Transverse colon (tissue), 4 donors: ENCODE results near the gene PACS2. TPM values are rescaled to one million over a fixed set of nuclear protein-coding genes. Genes with fewer than 3 reads are reported as not detected.

Source experiments
- DNase-seq: peaks from one replicate; pipeline ENCODE4 v3.0.0-alpha.2; 2019
- H3K27ac ChIP-seq, 4 donors: fragments of 200-600 bp; sonication (generic); 2 replicates each; pipeline ENCODE4 v1.5.1; 2016 to 2018; ENCODE audit warnings: inconsistent platforms in 4 of 4
- H3K27me3 ChIP-seq: fragments of 200-600 bp; sonication (generic); 2 replicates; pipeline ENCODE4 v1.5.1; 2017; ENCODE audit warnings: inconsistent platforms
- H3K36me3 ChIP-seq, 4 donors: fragments of 200-600 bp; sonication (generic); 2 replicates each; pipeline ENCODE4 v1.5.1; 2017 to 2019; ENCODE audit warnings: inconsistent platforms in 4 of 4
- H3K4me1 ChIP-seq, 4 donors: fragments of 200-600 bp; sonication (generic); 2 replicates each; pipeline ENCODE4 v1.5.1; 2017 to 2020; ENCODE audit warnings: inconsistent platforms in 4 of 4
- H3K4me3 ChIP-seq, 4 donors: fragments of 200-600 bp; sonication (generic); 1 replicate in 1 of 4; 2 replicates in 3 of 4; pipeline versions ENCODE4 v1.5.1 to v1.6.1; 2017 to 2019; ENCODE audit warnings: inconsistent platforms in 4 of 4
- H3K9me3 ChIP-seq, 2 donors: fragments of 200-600 bp; sonication (generic); 2 replicates each; pipeline ENCODE4 v1.5.1; 2017 to 2019; ENCODE audit warnings: inconsistent platforms in 2 of 2
- EP300 ChIP-seq: sonication (generic); formaldehyde crosslinking; IDR thresholded peaks from one replicate; pipeline ENCODE4 v1.6.1; 2017; ENCODE audit warnings: antibody characterized with exemption, low read depth
- POLR2A ChIP-seq: fragments of 450-650 bp; IDR thresholded peaks from one replicate; pipeline ENCODE4 v1.6.1; 2016; ENCODE audit warnings: antibody characterized with exemption, mild to moderate bottlenecking, moderate library complexity
- POLR2AphosphoS5 ChIP-seq, 3 donors: sonication (generic); formaldehyde crosslinking; IDR thresholded peaks; one replicate each; pipeline ENCODE4 v1.6.1; 2016; ENCODE audit warnings: antibody characterized with exemption in 3 of 3
- WGBS, 2 donors: methylation state at CpG; one replicate each; pipeline ENCODE4 v1.1.5; 2018; ENCODE audit warnings: low coverage in 1 of 2; 5-methylcytosine and 5-hydroxymethylcytosine counted together
- in situ Hi-C, 4 donors: fragments of 200-750 bp; cut with MboI; loops; one replicate each; pipeline versions ENCODE4 v1.15.0 to v1.15.1; 2017; ENCODE audit warnings: low sequenced_read_pairs in 3 of 4, low pct_ligation_motif_present in 1 of 4, low pct_unique_long_range_greater_than_20kb in 1 of 4
- intact Hi-C: fragments of 100-400 bp; cut with DNase I; formaldehyde crosslinking; loops from one replicate; pipeline ENCODE4 v1.15.1; 2023; ENCODE audit warnings: low total_unique reads
- total RNA-seq, 4 donors: library from RNA; depleted of rRNA; stranded (reverse); fragments of >200 nt; gene quantifications; one replicate each; pipeline ENCODE4 v1.1.0, GENCODE V29; 2016
- TF ChIP-seq, protein P1 (sequence below), 5 experiments: fragments of 200-600 bp in 3 of 5; fragments of 450-650 bp in 2 of 5; sonication (generic) in 3 of 5; IDR thresholded peaks; 1 replicate in 2 of 5; 2 replicates in 3 of 5; pipeline ENCODE4 v1.5.1; 2016 to 2017; ENCODE audit warnings: antibody characterized with exemption in 5 of 5, inconsistent platforms in 3 of 5, mild to moderate bottlenecking in 2 of 5, moderate library complexity in 1 of 5

PACS2 gene
- total RNA-seq, 4 donors from 2014 or later: 63.0 to 249 (median 135) TPM

DNA sequence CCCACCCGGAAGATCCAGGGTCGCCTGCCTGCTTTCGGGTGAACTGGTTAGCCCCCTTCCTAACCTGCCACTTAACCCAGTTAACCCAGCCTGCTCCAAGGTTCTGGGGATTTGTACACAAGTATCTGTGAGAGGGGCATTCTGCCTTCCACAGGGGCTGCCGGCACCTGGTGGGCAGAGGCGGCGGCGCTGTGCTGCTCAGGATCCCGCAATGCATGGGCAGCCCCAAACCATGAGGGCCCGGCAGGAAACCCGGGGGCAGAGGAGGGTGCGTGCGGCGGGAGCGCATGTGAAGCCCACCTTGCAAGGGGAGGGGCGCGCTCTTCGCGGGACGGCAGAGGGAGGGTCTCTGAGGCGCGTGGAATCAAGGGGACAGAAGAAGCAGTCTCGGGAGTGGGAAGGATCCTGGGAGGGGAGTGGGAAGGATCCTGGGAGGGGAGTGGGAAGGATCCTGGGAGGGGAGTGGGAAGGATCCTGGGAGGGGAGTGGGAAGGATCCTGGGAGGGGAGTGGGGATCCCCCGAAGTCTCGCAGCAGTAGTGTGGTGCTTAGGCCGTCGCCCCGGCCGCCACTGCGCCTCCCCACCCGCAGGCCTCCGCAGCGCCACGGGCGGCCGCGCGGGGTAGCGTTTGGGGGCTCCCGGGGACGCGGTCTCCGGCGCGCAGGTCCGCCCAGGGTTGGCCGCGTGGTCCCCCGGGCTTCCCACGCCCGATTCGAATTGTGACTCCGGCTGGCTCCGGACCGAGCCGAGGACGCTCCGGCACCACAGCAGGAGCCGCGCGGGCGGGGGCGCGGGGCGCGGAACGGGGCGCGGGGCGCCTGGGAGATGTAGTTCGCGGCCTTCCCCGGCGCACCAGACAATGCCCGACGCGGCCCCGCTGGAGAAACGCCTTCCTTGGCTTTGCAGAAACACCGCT is 100.2 kb downstream of the PACS2 start:
- Histone ChIP-seq H3K27ac (peak overlapping the region; percentile 63 to 83 (median 74)), H3K27me3 (peaks cover 43% of the 10 kb centered on the region), H3K4me3 (peak overlapping the region; percentile 39 to 65 (median 56)), H3K4me1 (peaks cover 16 to 36% (median 30%) of the 10 kb centered on the region in 4 donors), H3K36me3 (no peaks in the 10 kb centered on the region), H3K9me3 (no peaks in the 10 kb centered on the region)
- 6% methylated on average over 42 of the region's 79 CpGs; no CpG with 5 or more reads in 1 of the 2 donors for WGBS, 2 donors
- intact Hi-C loops (no loop called here), in situ Hi-C loops (no loop called here)
- TF ChIP-seq, protein P1, sequence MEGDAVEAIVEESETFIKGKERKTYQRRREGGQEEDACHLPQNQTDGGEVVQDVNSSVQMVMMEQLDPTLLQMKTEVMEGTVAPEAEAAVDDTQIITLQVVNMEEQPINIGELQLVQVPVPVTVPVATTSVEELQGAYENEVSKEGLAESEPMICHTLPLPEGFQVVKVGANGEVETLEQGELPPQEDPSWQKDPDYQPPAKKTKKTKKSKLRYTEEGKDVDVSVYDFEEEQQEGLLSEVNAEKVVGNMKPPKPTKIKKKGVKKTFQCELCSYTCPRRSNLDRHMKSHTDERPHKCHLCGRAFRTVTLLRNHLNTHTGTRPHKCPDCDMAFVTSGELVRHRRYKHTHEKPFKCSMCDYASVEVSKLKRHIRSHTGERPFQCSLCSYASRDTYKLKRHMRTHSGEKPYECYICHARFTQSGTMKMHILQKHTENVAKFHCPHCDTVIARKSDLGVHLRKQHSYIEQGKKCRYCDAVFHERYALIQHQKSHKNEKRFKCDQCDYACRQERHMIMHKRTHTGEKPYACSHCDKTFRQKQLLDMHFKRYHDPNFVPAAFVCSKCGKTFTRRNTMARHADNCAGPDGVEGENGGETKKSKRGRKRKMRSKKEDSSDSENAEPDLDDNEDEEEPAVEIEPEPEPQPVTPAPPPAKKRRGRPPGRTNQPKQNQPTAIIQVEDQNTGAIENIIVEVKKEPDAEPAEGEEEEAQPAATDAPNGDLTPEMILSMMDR (IDR thresholded peaks at IDR 0.05): peak; percentile 24 to 83 (median 78)
- TF ChIP-seq POLR2A (no peak), POLR2AphosphoS5 (IDR thresholded peaks at IDR 0.05) (peak in 1 of 3 donors; percentile 29)
- peak; percentile 73 for DNase-seq

DNA sequence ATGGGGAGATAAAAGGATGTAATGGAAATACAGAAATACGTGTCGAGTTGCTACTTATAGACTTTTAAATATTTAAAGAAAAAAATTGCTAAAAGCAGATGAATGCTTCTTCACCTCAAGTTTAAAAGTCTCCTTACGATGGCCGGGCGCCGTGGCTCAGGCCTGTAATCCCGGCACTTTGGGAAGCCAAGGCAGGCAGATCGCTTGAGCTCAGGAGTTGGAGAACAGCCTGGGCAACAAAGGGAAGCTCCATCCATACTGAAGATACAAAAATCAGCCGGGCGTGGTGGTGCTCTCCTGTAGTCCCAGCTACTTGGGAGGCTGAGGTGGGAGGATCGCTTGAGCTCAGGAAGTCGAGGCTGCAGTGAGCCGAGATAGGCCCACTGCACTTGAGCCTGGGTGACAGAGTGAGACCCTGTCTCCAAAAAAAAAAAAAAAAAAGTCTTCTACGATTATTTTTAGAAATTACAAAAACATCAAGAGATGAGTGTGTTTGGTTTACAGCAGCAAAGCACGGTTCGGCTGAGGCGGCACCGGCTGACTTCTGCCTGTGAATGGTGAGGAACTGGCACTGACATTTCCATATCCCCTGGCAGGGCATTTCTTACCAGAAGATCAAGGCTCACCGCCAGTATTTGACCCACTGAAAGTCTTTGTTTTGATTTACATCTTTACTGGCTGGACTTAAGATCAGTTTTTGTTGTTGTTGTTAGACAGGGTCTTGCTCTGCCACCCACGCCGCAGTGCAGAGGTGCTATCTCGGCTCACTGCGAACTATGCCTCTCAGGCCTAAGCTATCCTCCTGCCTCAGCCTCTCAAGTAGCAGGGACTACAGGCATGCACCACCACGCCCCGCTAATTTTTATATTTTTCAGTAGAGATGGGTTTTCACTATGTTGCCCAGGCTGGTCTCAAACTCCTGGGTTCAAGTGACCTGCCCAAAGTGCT is 101.2 kb downstream of the PACS2 start:
- peak overlapping the region in 2 of 4 donors; percentile 52 to 65 for H3K4me3 ChIP-seq
- peaks cover 32% of the 10 kb centered on the region for H3K27me3 ChIP-seq
- in situ Hi-C loops (no loop called here), intact Hi-C loops (no loop called here)
- WGBS, 2 donors: 86 to 91% methylated on average over 9 to 25 of the region's 25 CpGs
- H3K9me3 ChIP-seq: no peaks in the 10 kb centered on the region
- DNase-seq: no peak
- H3K4me1 ChIP-seq: peaks cover 19 to 37% (median 33%) of the 10 kb centered on the region in 4 donors
- TF ChIP-seq EP300 (no peak), POLR2A (no peak), POLR2AphosphoS5 (IDR thresholded peaks at IDR 0.05) (no peak)
- TF ChIP-seq, protein P1 (IDR thresholded peaks at IDR 0.05): no peak
- H3K36me3 ChIP-seq: no peaks in the 10 kb centered on the region
- peak overlapping the region; percentile 63 to 83 (median 74) for H3K27ac ChIP-seq

DNA sequence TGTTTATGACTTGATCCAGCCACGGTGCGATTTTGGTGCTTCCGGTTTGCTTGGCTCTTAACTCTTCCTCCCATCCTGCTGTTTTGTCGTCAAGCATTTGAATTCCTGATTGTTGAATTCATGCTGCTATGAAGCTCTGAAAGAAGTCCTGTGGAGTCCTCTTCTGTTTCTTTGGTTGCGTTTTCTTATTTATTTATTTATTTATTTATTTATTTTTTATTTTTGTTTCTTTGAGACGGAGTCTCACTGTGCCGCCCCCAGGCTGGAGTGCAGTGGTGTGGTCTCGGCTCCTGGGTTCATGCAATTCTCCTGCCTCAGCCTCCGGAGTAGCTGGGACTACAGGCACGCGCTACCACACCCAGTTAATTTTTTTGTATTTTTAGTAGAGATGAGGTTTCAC is 102.1 kb downstream of the PACS2 start:
- intact Hi-C loops: no loop called here
- TF ChIP-seq EP300 (no peak), POLR2A (no peak), POLR2AphosphoS5 (IDR thresholded peaks at IDR 0.05) (no peak)
- TF ChIP-seq, protein P1 (IDR thresholded peaks at IDR 0.05): no peak
- no peaks in the 10 kb centered on the region for H3K36me3 ChIP-seq
- no peaks in the 10 kb centered on the region for H3K9me3 ChIP-seq
- H3K4me3 ChIP-seq: no peak overlapping the region
- H3K4me1 ChIP-seq: peaks cover 26 to 39% (median 36%) of the 10 kb centered on the region in 4 donors
- no peak overlapping the region for H3K27ac ChIP-seq
- DNase-seq: no peak
- in situ Hi-C loops: no loop called here
- peaks cover 25% of the 10 kb centered on the region for H3K27me3 ChIP-seq
- 93 to 100% methylated on average over 10 to 11 of the region's 11 CpGs for WGBS, 2 donors

DNA sequence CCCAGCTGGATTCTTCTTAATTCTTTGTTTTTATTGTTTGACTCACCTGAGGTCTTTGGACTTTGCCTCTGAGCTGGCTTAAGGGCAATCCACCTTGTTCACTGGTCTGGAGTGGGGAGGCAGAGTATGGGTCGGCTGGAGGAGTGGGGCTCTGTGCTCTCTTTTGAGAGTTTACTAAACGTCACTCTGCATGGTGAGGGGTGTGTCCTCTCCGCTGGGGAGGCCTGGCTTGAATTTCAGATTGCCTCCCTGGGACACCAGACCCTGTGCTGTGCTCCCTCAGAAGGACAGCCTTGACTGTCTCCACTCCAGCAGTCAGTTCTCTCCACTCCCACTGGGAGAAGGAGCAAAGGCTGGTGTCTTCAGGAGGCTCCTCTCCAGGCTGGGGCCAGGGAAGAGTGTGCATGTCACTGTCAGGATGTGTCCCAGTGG is 103.2 kb downstream of the PACS2 start:
- intact Hi-C loops (no loop called here), in situ Hi-C loops (no loop called here)
- no peaks in the 10 kb centered on the region for H3K36me3 ChIP-seq
- H3K9me3 ChIP-seq: no peaks in the 10 kb centered on the region
- H3K27ac ChIP-seq: peak overlapping the region in 1 of 4 donors; percentile 35
- TF ChIP-seq POLR2AphosphoS5 (IDR thresholded peaks at IDR 0.05): no peak
- TF ChIP-seq POLR2A: peak; percentile 36
- no peak overlapping the region for H3K4me3 ChIP-seq
- peaks cover 28 to 46% (median 41%) of the 10 kb centered on the region in 4 donors for H3K4me1 ChIP-seq
- DNase-seq: no peak
- 62% methylated on average over 3 of the region's 3 CpGs; no CpG with 5 or more reads in 1 of the 2 donors for WGBS, 2 donors
- H3K27me3 ChIP-seq: peaks cover 14% of the 10 kb centered on the region
